GM23338 (cell line): ENCODE results near the gene LYRM9.

Experiments
- CREB1 ChIP-seq: fragments of 250-450 bp; sonication (Bioruptor Pico); IDR thresholded peaks from 2 replicates; pipeline ENCODE4 v1.5.0; 2020; ENCODE audit warnings: low read depth, mild to moderate bottlenecking, moderate library complexity
- CTCF ChIP-seq, 2 experiments: fragments of 200-600 bp in 1 of 2; sonication (generic) in 1 of 2; conservative IDR thresholded peaks; 2 replicates each; pipeline versions ENCODE4 v1.5.1 to v1.6.1; 2016 to 2017; ENCODE audit warnings: antibody characterized with exemption in 2 of 2, low read depth in 2 of 2, mild to moderate bottlenecking in 2 of 2, moderate library complexity in 1 of 2
- EZH2 ChIP-seq: fragments of 200-600 bp; sonication (generic); IDR thresholded peaks from one replicate; pipeline ENCODE4 v1.8.0; 2017; ENCODE audit warnings: antibody characterized with exemption, mild to moderate bottlenecking, low read depth; ENCODE audit not compliant: unreplicated experiment
- EZH2phosphoT487 ChIP-seq: fragments of 200-600 bp; sonication (generic); IDR thresholded peaks from one replicate; pipeline ENCODE4 v1.8.1; 2018; ENCODE audit warnings: antibody characterized with exemption; ENCODE audit not compliant: unreplicated experiment
- POLR2AphosphoS5 ChIP-seq: IDR thresholded peaks from 2 replicates; pipeline ENCODE4 v1.6.1; 2016; ENCODE audit warnings: antibody characterized with exemption, low read depth
- REST ChIP-seq: IDR thresholded peaks from one replicate; pipeline ENCODE4 v1.6.1; 2018; ENCODE audit warnings: antibody characterized with exemption; ENCODE audit not compliant: unreplicated experiment

- no peak for TF ChIP-seq REST
- peak in 1 of 2 experiments; percentile 27; a peak in 1 of 4 replicates for TF ChIP-seq CTCF (conservative IDR thresholded peaks at IDR 0.05; ENCODE audit: low read depth in 2 of 2)
- no peak for TF ChIP-seq EZH2phosphoT487
- TF ChIP-seq POLR2AphosphoS5 = no peak
- TF ChIP-seq CREB1 (CRISPR knock-in tag) = no peak
- no peak for TF ChIP-seq EZH2
Observed at GRCh38 chr17:27868565-27868964, 24.6 kb downstream of the LYRM9 start.
